HG02798 (cell line): ENCODE data around the gene IDUA.
"Not testable (repeated sequence)": the region's sequence is repeated elsewhere in the genome, so short reads cannot be mapped to it uniquely, and the experiment has no call there.

Experiments
- ATAC-seq: cut with Tn5 transposase; IDR thresholded peaks from one replicate; pipeline ENCODE4 v1.9.1; 2021; ENCODE audit warnings: mild to moderate bottlenecking; ENCODE audit not compliant: unreplicated experiment, poor library complexity

Gene IDUA

GRCh38 chr4:999240-999863, 12.5 kb downstream of the IDUA start:
- not testable (repeated sequence) for ATAC-seq

- ATAC-seq = no peak
Observed at GRCh38 chr4:999882-1000425, 13.1 kb downstream of the IDUA start.

GRCh38 chr4:1000686-1001260, 13.9 kb downstream of the IDUA start:
- ATAC-seq = no peak

- no peak for ATAC-seq
Observed at GRCh38 chr4:1001561-1002130, 14.8 kb downstream of the IDUA start.

- ATAC-seq = no peak
Observed at GRCh38 chr4:1002131-1002630, 15.3 kb downstream of the IDUA start.

GRCh38 chr4:1002631-1003251, 15.9 kb downstream of the IDUA start:
- ATAC-seq = no peak

- no peak for ATAC-seq
Observed at GRCh38 chr4:1003271-1004070, 16.6 kb downstream of the IDUA start.

- no peak for ATAC-seq
Observed at GRCh38 chr4:1004071-1004418, 17.2 kb downstream of the IDUA start.

- no peak for ATAC-seq
Observed at GRCh38 chr4:1004557-1005485, 18.0 kb downstream of the IDUA start.

GRCh38 chr4:1006856-1007255, 20.0 kb downstream of the IDUA start:
- ATAC-seq = no peak

GRCh38 chr4:1008840-1009541, 22.1 kb downstream of the IDUA start:
- no peak for ATAC-seq

GRCh38 chr4:1009542-1010394, 22.9 kb downstream of the IDUA start:
- ATAC-seq = peak; percentile 51

- ATAC-seq = no peak
Observed at GRCh38 chr4:1010395-1011021, 23.7 kb downstream of the IDUA start.

- peak; percentile 44 for ATAC-seq
Observed at GRCh38 chr4:1011022-1011665, 24.3 kb downstream of the IDUA start, which contains the start of gene FGFRL1. Gene FGFRL1 (plus strand): TSS chr4:1011626. CDS start chr4:1012486, 860 bp downstream.

- ATAC-seq = peak; percentile 2
Observed at GRCh38 chr4:1011666-1012033, 24.8 kb downstream of the IDUA start.

- ATAC-seq = no peak
Observed at GRCh38 chr4:1012034-1012739, 25.3 kb downstream of the IDUA start.
